ENCODE measurements around the gene CES2.

Gene CES2

GRCh38 chr16:66902648-66903543, 32.4 kb upstream of the CES2 start:
- no peak for DNase-seq (ENCODE audit: low read depth in 2 of 2)

- DNase-seq (ENCODE audit: low read depth in 2 of 2): no peak
Observed at GRCh38 chr16:66903544-66904427, 31.5 kb upstream of the CES2 start.

GRCh38 chr16:66904428-66904845, 30.9 kb upstream of the CES2 start:
- no peak for DNase-seq (ENCODE audit: low read depth in 2 of 2)

- DNase-seq (ENCODE audit: low read depth in 2 of 2): no peak
Observed at GRCh38 chr16:66904846-66905632, 30.3 kb upstream of the CES2 start.

- no peak for DNase-seq (ENCODE audit: low read depth in 2 of 2)
Observed at GRCh38 chr16:66905633-66906539, 29.4 kb upstream of the CES2 start.

GRCh38 chr16:66906916-66907836, 28.1 kb upstream of the CES2 start:
- DNase-seq (ENCODE audit: low read depth in 2 of 2): no peak

- no peak for DNase-seq (ENCODE audit: low read depth in 2 of 2)
Observed at GRCh38 chr16:66908116-66908515, 27.2 kb upstream of the CES2 start.

- DNase-seq (ENCODE audit: low read depth in 2 of 2): no peak
Observed at GRCh38 chr16:66908762-66909559, 26.4 kb upstream of the CES2 start.

GRCh38 chr16:66910175-66910940, 25.0 kb upstream of the CES2 start:
- DNase-seq (ENCODE audit: low read depth in 2 of 2): no peak

- no peak for DNase-seq (ENCODE audit: low read depth in 2 of 2)
Observed at GRCh38 chr16:66911112-66911511, 24.2 kb upstream of the CES2 start.

GRCh38 chr16:66911801-66912200, 23.5 kb upstream of the CES2 start:
- DNase-seq (ENCODE audit: low read depth in 2 of 2): no peak

- no peak for DNase-seq (ENCODE audit: low read depth in 2 of 2)
Observed at GRCh38 chr16:66913081-66913480, 22.2 kb upstream of the CES2 start.

- DNase-seq (ENCODE audit: low read depth in 2 of 2): no peak
Observed at GRCh38 chr16:66913711-66914110, 21.6 kb upstream of the CES2 start.

- no peak for DNase-seq (ENCODE audit: low read depth in 2 of 2)
Observed at GRCh38 chr16:66914541-66914940, 20.8 kb upstream of the CES2 start.

- no peak for DNase-seq (ENCODE audit: low read depth in 2 of 2)
Observed at GRCh38 chr16:66915041-66915440, 20.3 kb upstream of the CES2 start.

- no peak for DNase-seq (ENCODE audit: low read depth in 2 of 2)
Observed at GRCh38 chr16:66916518-66916917, 18.8 kb upstream of the CES2 start.

- DNase-seq (ENCODE audit: low read depth in 2 of 2): no peak
Observed at GRCh38 chr16:66917741-66918140, 17.6 kb upstream of the CES2 start.

- no peak for DNase-seq (ENCODE audit: low read depth in 2 of 2)
Observed at GRCh38 chr16:66918355-66918754, 17.0 kb upstream of the CES2 start.

Data from stimulated activated CD8-positive, alpha-beta memory T cell treated with anti-CD3 and anti-CD28 coated beads, Interleukin-15, amount 100 ng/mL, for 4 hours (primary cell).